K562 (cell line): ENCODE data around the gene ADAMTSL2. TPM values are rescaled to one million over a fixed set of nuclear protein-coding genes. Genes with fewer than 3 reads are reported as not detected.

Experiments used
- ATAC-seq: fragments of 200-7000 bp; cut with Tn5 transposase; 3 replicates; pipeline ENCODE4 v1.9.1; 2020; ENCODE audit warnings: moderate library complexity
- BruUV-seq: library from RNA; stranded (reverse); fragments of 400-500 nt; replicated peaks from 2 replicates; lab custom pipeline; 2021; lab: Mats Ljungman, UMichigan
- CTCF ChIA-PET: fragments of 300-600 bp; formaldehyde crosslinking; extraction: SDS; loops from one replicate; lab custom pipeline; 2021; ENCODE audit warnings: low intra/inter-chr PET ratio; lab: Yijun Ruan, JAX
- POLR2A ChIA-PET: fragments of 300-600, 350-650 bp; sonication (Branson Sonifier 250); formaldehyde crosslinking; extraction: SDS; loops from one replicate; lab custom pipeline; 2021; ENCODE audit warnings: antibody characterized with exemption, inconsistent platforms; lab: Yijun Ruan, JAX
- DNase-seq, 4 experiments: peaks; one replicate each; pipeline versions ENCODE4 v3.0.0 to v3.0.0-alpha.2; 2011 to 2018; ENCODE audit warnings: low spot score in 3 of 4, mixed read lengths in 3 of 4; ENCODE audit errors: extremely low read depth in 1 of 4
- FAIRE-seq: peaks from 2 replicates; lab custom pipeline; 2011; peaks lifted over from hg19 to GRCh38; lab: Jason Lieb, UNC
- H2AFZ ChIP-seq: 2 replicates; pipeline ENCODE4 v1.6.0; 2011; ENCODE audit warnings: low read depth, low read length, control low read depth, inconsistent platforms
- H3K27ac ChIP-seq: fragments of 200-600 bp; 3 replicates; pipeline ENCODE4 v1.8.0; 2011; ENCODE audit warnings: low read depth, mild to moderate bottlenecking, control low read depth, inconsistent platforms, low read length, moderate library complexity, mixed read lengths; ENCODE audit errors: extremely low read depth
- H3K27me3 ChIP-seq, 2 experiments: fragments of 300-600 bp in 1 of 2; 2 replicates in 1 of 2; 3 replicates in 1 of 2; pipeline versions ENCODE4 v1.6.0 to v1.8.0; 2011; ENCODE audit warnings: inconsistent platforms in 2 of 2, low read length in 2 of 2, mild to moderate bottlenecking in 1 of 2, mixed read lengths in 1 of 2, moderate library complexity in 1 of 2; ENCODE audit not compliant: control insufficient read depth in 2 of 2, insufficient read depth in 2 of 2
- H3K36me3 ChIP-seq: fragments of 300-600 bp; 3 replicates; pipeline ENCODE4 v1.8.0; 2011; ENCODE audit warnings: mild to moderate bottlenecking, low read length, inconsistent platforms; ENCODE audit not compliant: control insufficient read depth, insufficient read depth
- H3K4me1 ChIP-seq, 2 experiments: fragments of 200-600 bp in 1 of 2; replicated peaks in 1 of 2; 2 replicates in 1 of 2; 3 replicates in 1 of 2; pipeline versions ENCODE4 v1.5.1 to v1.8.0; 2011; ENCODE audit warnings: inconsistent platforms in 2 of 2, low read length in 2 of 2, mild to moderate bottlenecking in 1 of 2, mixed read lengths in 1 of 2, moderate library complexity in 1 of 2; ENCODE audit not compliant: control insufficient read depth in 2 of 2, insufficient read depth in 2 of 2
- H3K4me2 ChIP-seq: 2 replicates; pipeline ENCODE4 v1.6.1; 2011; ENCODE audit warnings: low read length, control low read depth, inconsistent platforms, mixed read lengths; ENCODE audit not compliant: insufficient read depth
- H3K4me3 ChIP-seq: fragments of 200-600 bp; sonication (generic), shearing (Covaris generic); 2 replicates; pipeline ENCODE4 v1.5.1; 2016; ENCODE audit warnings: control low read depth, inconsistent platforms
- H3K79me2 ChIP-seq: fragments of 200-600 bp; 3 replicates; pipeline ENCODE4 v1.8.0; 2011; ENCODE audit warnings: low read length, inconsistent platforms; ENCODE audit not compliant: control insufficient read depth, insufficient read depth
- H3K9ac ChIP-seq, 2 experiments: 2 replicates each; pipeline versions ENCODE4 v1.6.0 to v1.6.1; 2011; ENCODE audit warnings: low read depth in 2 of 2, low read length in 2 of 2, control low read depth in 1 of 2, inconsistent platforms in 1 of 2, mild to moderate bottlenecking in 1 of 2, mixed read lengths in 1 of 2; ENCODE audit not compliant: insufficient read depth in 1 of 2
- H3K9me1 ChIP-seq: one replicate; pipeline ENCODE4 v1.6.0; 2011; ENCODE audit warnings: inconsistent platforms, mild to moderate bottlenecking, low read length, moderate library complexity; ENCODE audit not compliant: control insufficient read depth, insufficient read depth
- H3K9me3 ChIP-seq: replicated peaks from 2 replicates; pipeline ENCODE4 v1.5.1; 2011; ENCODE audit warnings: low read depth, low read length, inconsistent platforms; ENCODE audit not compliant: control insufficient read depth, insufficient read depth
- H4K20me1 ChIP-seq: replicated peaks from 2 replicates; pipeline ENCODE4 v1.6.1; 2011; ENCODE audit warnings: low read length, inconsistent platforms, mixed read lengths; ENCODE audit not compliant: control insufficient read depth, insufficient read depth
- ETV5 ChIP-seq: sonication (generic); formaldehyde crosslinking; IDR thresholded peaks from 2 replicates; pipeline ENCODE4 v1.4.0; 2020; ENCODE audit warnings: low read depth, mild to moderate bottlenecking, missing genetic modification reagents
- MAFG ChIP-seq: fragments of 450-650 bp; conservative IDR thresholded peaks from 2 replicates; pipeline ENCODE4 v1.6.1; 2016; ENCODE audit warnings: missing genetic modification characterization, missing compliant biosample characterization
- PHB2 ChIP-seq: fragments of 450-650 bp; IDR thresholded peaks from 2 replicates; pipeline ENCODE4 v1.6.1; 2017; ENCODE audit warnings: low read depth
- SMAD2 ChIP-seq: fragments of 150-350 bp; IDR thresholded peaks from 2 replicates; pipeline ENCODE4 v1.6.1; 2014; ENCODE audit warnings: low read depth, mild to moderate bottlenecking, low read length
- SMARCA5 ChIP-seq: fragments of 450-650 bp; IDR thresholded peaks from 2 replicates; pipeline ENCODE4 v1.6.1; 2016
- SNRNP70 ChIP-seq: fragments of 200-400 bp; formaldehyde crosslinking; optimal IDR thresholded peaks from 2 replicates; pipeline ENCODE3; 2017; ENCODE audit warnings: low read depth, low read length
- SOX6 ChIP-seq: fragments of 450-650 bp; IDR thresholded peaks from 2 replicates; pipeline ENCODE4 v1.6.1; 2014; ENCODE audit warnings: mild to moderate bottlenecking
- ZBTB2 ChIP-seq: fragments of 450-650 bp; IDR thresholded peaks from 2 replicates; pipeline ENCODE4 v1.6.1; 2016; ENCODE audit warnings: antibody characterized with exemption
- ZNF449 ChIP-seq: fragments of 250-450 bp; sonication (Bioruptor Pico); IDR thresholded peaks from 2 replicates; pipeline ENCODE4 v1.8.0; 2022; ENCODE audit warnings: moderate library complexity, mild to moderate bottlenecking, inconsistent platforms
- WGBS: fragments of 100-300 bp; shearing (Covaris generic); methylation state at CpG from one replicate; pipeline ENCODE4 v1.1.6; 2016; ENCODE audit warnings: low coverage, mixed read lengths; ENCODE audit not compliant: insufficient coverage; ENCODE audit errors: missing lambda C conversion rate; 5-methylcytosine and 5-hydroxymethylcytosine counted together
- in situ Hi-C: fragments of 300-500 bp; cut with MboI; formaldehyde crosslinking; loops from 4 replicates; pipeline ENCODE4 v1.15.0; 2018; ENCODE audit warnings: inconsistent platforms, mixed read lengths
- intact Hi-C: fragments of 100-400 bp; cut with micrococcal nuclease; formaldehyde crosslinking; loops from 2 replicates; pipeline ENCODE4 v1.14.2; 2022
- polyA plus RNA-seq, 8 experiments: library from polyadenylated mRNA; depleted of rRNA in 4 of 8; stranded (reverse) in 5 of 8; unstranded in 3 of 8; fragments of >200 nt; fragmentation: Nextera tagmentation in 2 of 8; fragmentation: Illumina TruSeq in 1 of 8; extraction: Ambion mirVana in 2 of 8; extraction: Trizol in 1 of 8; gene quantifications; 2 replicates each; pipeline versions ENCODE4 v1.2.1 to v1.2.3, GENCODE V29; 2011 to 2014; ENCODE audit warnings: inconsistent platforms in 1 of 8, missing spikeins in 1 of 8
- total RNA-seq, 7 experiments: library from RNA; depleted of rRNA in 6 of 7; stranded (reverse); fragments of >200 nt in 6 of 7; fragmentation: Illumina TruSeq in 2 of 7; extraction: Trizol in 2 of 7; gene quantifications; 2 replicates each; pipeline versions ENCODE4 v1.2.1 to v1.2.3, GENCODE V29; 2011 to 2021; ENCODE audit warnings: low replicate concordance in 1 of 7

The ADAMTSL2 gene
- total and polyA plus RNA-seq, 9 of the 15 experiments (the other 6 are each of a cell fraction or from before 2014, with no cell fraction given): 0.04 TPM; not detected in 8

- peaks cover 7% of the 10 kb centered on the region for H4K20me1 ChIP-seq
- ATAC-seq (no peak), FAIRE-seq (no peak), DNase-seq (no peak)
- no TSS peak for BruUV-seq
- no peaks in the 10 kb centered on the region for H3K9me3 ChIP-seq
- in situ Hi-C loops: no loop called here
- H3K9me1 ChIP-seq: no peaks in the 10 kb centered on the region
- POLR2A ChIA-PET: interaction anchor here (0.6 to 0.7 kb wide), 2 partner anchors 95 to 105 kb away, joined by 3 read pairs; no protein-coding TSS in a partner anchor
- WGBS: 0% methylated on average over 15 of the region's 17 CpGs
- H3K4me1 ChIP-seq: peaks cover 0 to 12% of the 10 kb centered on the region in 2 experiments; a peak in 2 of 5 replicates
- H2AFZ ChIP-seq: no peak overlapping the region
- TF ChIP-seq ZBTB2 (no peak), ZNF449 (CRISPR knock-in tag) (no peak), PHB2 (no peak), MAFG (tag) (no peak), SMARCA5 (no peak), SOX6 (no peak), SNRNP70 (no peak), SMAD2 (no peak), ETV5 (no peak)
- no peak overlapping the region for H3K27ac ChIP-seq
- no peak overlapping the region for H3K4me2 ChIP-seq
- H3K36me3 ChIP-seq: no peaks in the 10 kb centered on the region
- peaks cover 9 to 51% of the 10 kb centered on the region in 2 experiments; a peak in 3 of 5 replicates for H3K27me3 ChIP-seq
- H3K9ac ChIP-seq: no peak overlapping the region
- H3K4me3 ChIP-seq: no peak overlapping the region
- CTCF ChIA-PET: no interaction called here
- intact Hi-C loops: no loop called here
- H3K79me2 ChIP-seq: no peaks in the 10 kb centered on the region
Observed at GRCh38 chr9:133605446-133605845, 70.9 kb downstream of the ADAMTSL2 start.
